HFFc6 (cell line): ENCODE data around the gene OR1E1. TPM values are rescaled to one million over a fixed set of nuclear protein-coding genes. Genes with fewer than 3 reads are reported as not detected.
"Not testable (repeated sequence)": the region's sequence is repeated elsewhere in the genome, so short reads cannot be mapped to it uniquely, and the experiment has no call there.

Source experiments
- DNase-seq: peaks from one replicate; pipeline ENCODE4 v3.0.0-alpha.2; 2018
- H3K27ac Mint-ChIP-seq: 2 replicates; pipeline ENCODE4 v1.8.0; 2020; ENCODE audit warnings: mild to moderate bottlenecking, mixed read lengths
- H3K27me3 Mint-ChIP-seq: 2 replicates; pipeline ENCODE4 v1.8.0; 2021; ENCODE audit warnings: mild to moderate bottlenecking, moderate library complexity, mixed read lengths; ENCODE audit not compliant: insufficient read depth
- H3K36me3 Mint-ChIP-seq: 2 replicates; pipeline ENCODE4 v1.8.0; 2021; ENCODE audit warnings: low read depth, mixed read lengths
- H3K4me1 Mint-ChIP-seq: 2 replicates; pipeline ENCODE4 v1.8.0; 2020; ENCODE audit warnings: low read depth, mixed read lengths
- H3K4me3 Mint-ChIP-seq: 2 replicates; pipeline ENCODE4 v1.8.0; 2020; ENCODE audit warnings: mild to moderate bottlenecking, moderate library complexity, mixed read lengths
- H3K9me3 Mint-ChIP-seq: 2 replicates; pipeline ENCODE4 v1.8.0; 2020; ENCODE audit warnings: mild to moderate bottlenecking, mixed read lengths
- CTCF ChIP-seq: fragments of 200-600 bp; sonication (generic); IDR thresholded peaks from 2 replicates; pipeline ENCODE4 v1.5.0; 2021; ENCODE audit warnings: antibody characterized with exemption, mild to moderate bottlenecking
- total RNA-seq, 6 experiments: library from RNA; stranded (reverse); fragmentation: NEBNext Ultra II Directional; extraction: Animal tissue kit (Norgen Biotek cat#: 25700); gene quantifications; 2 replicates in 1 of 6; 3 replicates in 5 of 6; pipeline ENCODE4 v1.2.3, GENCODE V29; 2021

Gene OR1E1
- total RNA-seq, 6 experiments from 2014 or later: not detected

GRCh38 chr17:3418222-3418621, 20.0 kb upstream of the OR1E1 start:
- DNase-seq: no peak
- H3K36me3 Mint-ChIP-seq: no peaks in the 10 kb centered on the region
- peaks cover under 1% of the 10 kb centered on the region; the same call in 1 of the 2 replicates for H3K9me3 Mint-ChIP-seq
- no peak overlapping the region for H3K27ac Mint-ChIP-seq
- H3K4me3 Mint-ChIP-seq: no peak overlapping the region
- no peak for TF ChIP-seq CTCF
- H3K27me3 Mint-ChIP-seq: peaks cover 3% of the 10 kb centered on the region
- no peaks in the 10 kb centered on the region for H3K4me1 Mint-ChIP-seq

- no peak for DNase-seq
- TF ChIP-seq CTCF: no peak
- no peak overlapping the region for H3K27ac Mint-ChIP-seq
- no peaks in the 10 kb centered on the region for H3K4me1 Mint-ChIP-seq
- H3K4me3 Mint-ChIP-seq: no peak overlapping the region
- H3K27me3 Mint-ChIP-seq: peaks cover 5% of the 10 kb centered on the region
- peaks cover 5% of the 10 kb centered on the region for H3K9me3 Mint-ChIP-seq
- H3K36me3 Mint-ChIP-seq: no peaks in the 10 kb centered on the region
Observed at GRCh38 chr17:3415610-3416009, 17.4 kb upstream of the OR1E1 start.

GRCh38 chr17:3412216-3412615, 14.0 kb upstream of the OR1E1 start:
- DNase-seq, H3K27me3 Mint-ChIP-seq, H3K4me1 Mint-ChIP-seq, H3K27ac Mint-ChIP-seq, H3K4me3 Mint-ChIP-seq, H3K36me3 Mint-ChIP-seq: not testable (repeated sequence)
- peaks cover 23% of the 10 kb centered on the region for H3K9me3 Mint-ChIP-seq

- no peak within 1 kb of the TSS for H3K27ac Mint-ChIP-seq
- peaks cover 5% of the 10 kb centered on the region for H3K27me3 Mint-ChIP-seq
- no peak for DNase-seq
- H3K36me3 Mint-ChIP-seq: 0 out of 2 replicates have a peak, but pooled peaks cover 4% of the 10 kb centered on the region
- H3K9me3 Mint-ChIP-seq: peaks cover 24% of the 10 kb centered on the region
- no peaks in the 10 kb centered on the region for H3K4me1 Mint-ChIP-seq
- H3K4me3 Mint-ChIP-seq: no peak within 1 kb of the TSS
- no peak for TF ChIP-seq CTCF
Observed at GRCh38 chr17:3411070-3411469, 12.9 kb upstream of the OR1E1 start, which contains the start of gene OR3A3. Gene OR3A3 (plus strand): TSS chr17:3411370.

- not testable (repeated sequence) for DNase-seq, H3K27ac Mint-ChIP-seq, H3K27me3 Mint-ChIP-seq, H3K4me3 Mint-ChIP-seq, H3K4me1 Mint-ChIP-seq, H3K36me3 Mint-ChIP-seq
- H3K9me3 Mint-ChIP-seq: peaks cover 21% of the 10 kb centered on the region
Observed at GRCh38 chr17:3403856-3404255, 5.6 kb upstream of the OR1E1 start.

- Mint-ChIP-seq H3K27ac (no peak overlapping the region), H3K4me3 (no peak overlapping the region), H3K36me3 (no peaks in the 10 kb centered on the region; the same call in 1 of the 2 replicates), H3K27me3 (no peaks in the 10 kb centered on the region), H3K9me3 (peaks cover 14% of the 10 kb centered on the region), H3K4me1 (no peaks in the 10 kb centered on the region)
- DNase-seq: no peak
- no peak for TF ChIP-seq CTCF
Observed at GRCh38 chr17:3401786-3402185, 3.6 kb upstream of the OR1E1 start.

- Mint-ChIP-seq H3K9me3 (peaks cover 19% of the 10 kb centered on the region), H3K27ac (no peak overlapping the region), H3K4me3 (no peak overlapping the region), H3K4me1 (no peaks in the 10 kb centered on the region), H3K36me3 (no peaks in the 10 kb centered on the region; the same call in 1 of the 2 replicates), H3K27me3 (no peaks in the 10 kb centered on the region)
- no peak for TF ChIP-seq CTCF
- no peak for DNase-seq
Observed at GRCh38 chr17:3400055-3400454, 1.8 kb upstream of the OR1E1 start.

- not testable (repeated sequence) for DNase-seq, H3K27me3 Mint-ChIP-seq, H3K27ac Mint-ChIP-seq, H3K4me1 Mint-ChIP-seq, H3K36me3 Mint-ChIP-seq, H3K4me3 Mint-ChIP-seq
- peaks cover 26% of the 10 kb centered on the region for H3K9me3 Mint-ChIP-seq
Observed at GRCh38 chr17:3397801-3398200, 409 bp downstream of the OR1E1 start.
